Mammary epithelial cell (primary cell): ENCODE measurements around the gene PBX1.

Experiments
- EZH2 ChIP-seq: IDR thresholded peaks from 2 replicates; pipeline ENCODE4 v1.6.1; 2012; ENCODE audit warnings: low read length, inconsistent platforms, borderline replicate concordance
- TF ChIP-seq, protein P1 (sequence below), 2 donors: IDR thresholded peaks in 1 of 2; conservative IDR thresholded peaks in 1 of 2; 2 replicates each; pipeline ENCODE4 v1.5.1; 2011 to 2012; ENCODE audit warnings: inconsistent platforms in 2 of 2, low read length in 2 of 2, mild to moderate bottlenecking in 2 of 2, control low read depth in 1 of 2, low read depth in 1 of 2; ENCODE audit not compliant: insufficient read depth in 1 of 2; ENCODE audit errors: extremely low read depth in 1 of 2

DNA sequence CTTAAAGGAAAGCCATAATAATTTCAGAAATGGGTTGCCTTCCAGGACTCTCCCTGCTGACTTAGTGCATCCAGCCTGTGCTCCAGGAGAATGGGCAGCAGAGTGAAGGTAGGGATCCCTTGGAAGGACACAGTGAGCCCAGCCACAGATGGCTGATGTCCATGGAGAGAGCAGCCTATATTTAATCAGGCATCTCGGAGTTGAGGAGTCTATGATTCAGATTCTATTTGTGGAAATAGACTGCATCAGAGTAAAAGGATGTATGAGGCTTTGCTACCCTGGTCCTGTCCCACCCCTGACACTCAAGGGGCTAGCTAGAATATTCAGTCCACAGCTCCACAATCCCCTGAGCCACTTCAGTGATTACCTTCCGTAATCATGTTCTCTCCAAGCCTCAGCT is 43.8 kb upstream of the PBX1 start:
- TF ChIP-seq, protein P1, sequence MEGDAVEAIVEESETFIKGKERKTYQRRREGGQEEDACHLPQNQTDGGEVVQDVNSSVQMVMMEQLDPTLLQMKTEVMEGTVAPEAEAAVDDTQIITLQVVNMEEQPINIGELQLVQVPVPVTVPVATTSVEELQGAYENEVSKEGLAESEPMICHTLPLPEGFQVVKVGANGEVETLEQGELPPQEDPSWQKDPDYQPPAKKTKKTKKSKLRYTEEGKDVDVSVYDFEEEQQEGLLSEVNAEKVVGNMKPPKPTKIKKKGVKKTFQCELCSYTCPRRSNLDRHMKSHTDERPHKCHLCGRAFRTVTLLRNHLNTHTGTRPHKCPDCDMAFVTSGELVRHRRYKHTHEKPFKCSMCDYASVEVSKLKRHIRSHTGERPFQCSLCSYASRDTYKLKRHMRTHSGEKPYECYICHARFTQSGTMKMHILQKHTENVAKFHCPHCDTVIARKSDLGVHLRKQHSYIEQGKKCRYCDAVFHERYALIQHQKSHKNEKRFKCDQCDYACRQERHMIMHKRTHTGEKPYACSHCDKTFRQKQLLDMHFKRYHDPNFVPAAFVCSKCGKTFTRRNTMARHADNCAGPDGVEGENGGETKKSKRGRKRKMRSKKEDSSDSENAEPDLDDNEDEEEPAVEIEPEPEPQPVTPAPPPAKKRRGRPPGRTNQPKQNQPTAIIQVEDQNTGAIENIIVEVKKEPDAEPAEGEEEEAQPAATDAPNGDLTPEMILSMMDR (conservative IDR thresholded peaks at IDR 0.05 in 1 of 2, IDR thresholded peaks at IDR 0.05 in 1 of 2; ENCODE audit: extremely low read depth in 1 of 2, insufficient read depth in 1 of 2, low read depth in 1 of 2, low read length in 2 of 2), result no peak
- no peak for TF ChIP-seq EZH2
